Activated T-cell treated with anti-CD3 and anti-CD28 coated beads, Interleukin-2, amount 50 U/mL, for 72 hours (primary cell): Measurements from ENCODE around the gene CIB2. TPM values are rescaled to one million over a fixed set of nuclear protein-coding genes. Genes with fewer than 3 reads are reported as not detected.
A peak's percentile ranks its signal among the peaks of the same experiment; 100 is the strongest.

ENCODE experiments used
- ATAC-seq, 2 donors: fragments of 150-1000 bp; cut with Tn5 transposase; replicated peaks in 1 of 2; 2 replicates each; pipeline ENCODE4 v1.10.0; 2021; ENCODE audit warnings: moderate library complexity in 2 of 2, mild to moderate bottlenecking in 1 of 2
- DNase-seq, 2 donors: peaks; one replicate each; pipeline ENCODE4 v3.0.0; 2021 to 2022; ENCODE audit warnings: mixed read lengths in 1 of 2
- H3K27ac Mint-ChIP-seq: one replicate; pipeline ENCODE4 v1.8.0; 2022; ENCODE audit warnings: mild to moderate bottlenecking, moderate library complexity, mixed read lengths
- H3K27me3 Mint-ChIP-seq: one replicate; pipeline ENCODE4 v1.8.0; 2022; ENCODE audit warnings: low read depth, mixed read lengths
- H3K36me3 Mint-ChIP-seq, 2 donors: one replicate each; pipeline ENCODE4 v1.8.0; 2022; ENCODE audit warnings: mixed read lengths in 2 of 2, mild to moderate bottlenecking in 1 of 2; ENCODE audit not compliant: insufficient read depth in 2 of 2
- H3K4me1 Mint-ChIP-seq: one replicate; pipeline ENCODE4 v1.8.0; 2022; ENCODE audit warnings: low read depth, mixed read lengths
- H3K4me3 Mint-ChIP-seq, 2 donors: one replicate each; pipeline ENCODE4 v1.8.0; 2022; ENCODE audit warnings: mild to moderate bottlenecking in 2 of 2, mixed read lengths in 2 of 2, moderate library complexity in 2 of 2
- H3K9me3 Mint-ChIP-seq, 2 donors: one replicate each; pipeline ENCODE4 v1.8.0; 2022; ENCODE audit warnings: mixed read lengths in 2 of 2
- total RNA-seq, 2 donors: library from RNA; stranded (reverse); gene quantifications; one replicate each; pipeline ENCODE4 v1.2.3, GENCODE V29; 2022

Gene CIB2
- 1 to 10 TPM; 3.2 to 3.8 TPM for total RNA-seq

DNA sequence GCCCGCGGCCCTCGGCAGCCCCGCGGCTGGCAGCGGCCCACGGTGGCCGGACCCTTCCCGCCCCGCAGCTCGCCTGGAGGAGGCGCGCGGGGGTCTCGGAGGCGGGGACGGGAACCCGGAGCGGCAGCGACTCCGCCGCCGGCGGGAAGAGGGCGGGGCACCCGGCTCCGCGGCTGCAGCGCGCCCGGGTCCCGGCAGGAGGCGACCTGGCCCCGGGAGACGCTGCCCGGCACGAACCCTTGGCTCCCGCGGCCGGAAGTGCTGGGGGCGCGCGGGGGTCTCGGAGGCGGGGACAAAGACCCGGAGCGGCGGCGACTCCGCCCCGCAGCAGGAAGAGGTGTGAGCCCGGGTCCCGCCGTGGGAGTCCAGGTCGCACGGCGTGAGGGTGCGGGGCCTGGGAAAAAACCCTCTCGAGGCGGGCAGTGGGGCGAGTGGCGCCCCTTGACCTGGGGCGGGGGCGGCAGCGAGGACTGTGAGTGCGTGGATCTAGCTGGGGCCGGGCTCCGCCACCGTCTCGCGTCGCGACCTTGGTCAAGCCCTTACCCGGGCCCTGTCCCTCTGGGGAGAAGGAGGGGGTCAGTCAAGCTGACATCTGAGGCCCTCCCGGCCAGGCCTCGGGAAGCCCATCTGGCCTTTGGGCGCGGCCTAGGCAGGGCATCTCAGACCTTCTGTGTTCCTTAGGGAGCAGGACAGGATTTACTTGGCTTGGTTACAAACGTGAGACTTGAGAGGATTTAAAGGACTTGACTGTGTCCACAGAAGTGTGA, at the start of gene CIB2:
TSS of gene CIB2 (minus strand) at position 151 of the 767 bp plus-strand sequence. CDS start 230 bp downstream, outside the sequence.
- peak within 1 kb of the TSS; percentile 89 for H3K27ac Mint-ChIP-seq
- H3K4me1 Mint-ChIP-seq, result peaks cover 24% of the 10 kb centered on the region
- H3K4me3 Mint-ChIP-seq, result peak within 1 kb of the TSS; percentile 86 to 92
- peaks cover 10% of the 10 kb centered on the region for H3K27me3 Mint-ChIP-seq
- DNase-seq (peak; percentile 87 to 89), ATAC-seq (peak; percentile 90 to 91)
- no peaks in the 10 kb centered on the region for H3K36me3 Mint-ChIP-seq
- H3K9me3 Mint-ChIP-seq, result no peaks in the 10 kb centered on the region

GRCh38 chr15:78179906-78180305, 48.7 kb upstream of the CIB2 start:
- DNase-seq (no peak), ATAC-seq (no peak)
- no peaks in the 10 kb centered on the region for H3K9me3 Mint-ChIP-seq
- peaks cover under 1% of the 10 kb centered on the region for H3K4me1 Mint-ChIP-seq
- H3K36me3 Mint-ChIP-seq, result no peaks in the 10 kb centered on the region
- H3K4me3 Mint-ChIP-seq, result no peak overlapping the region
- H3K27ac Mint-ChIP-seq, result no peak overlapping the region
- no peaks in the 10 kb centered on the region for H3K27me3 Mint-ChIP-seq

DNA sequence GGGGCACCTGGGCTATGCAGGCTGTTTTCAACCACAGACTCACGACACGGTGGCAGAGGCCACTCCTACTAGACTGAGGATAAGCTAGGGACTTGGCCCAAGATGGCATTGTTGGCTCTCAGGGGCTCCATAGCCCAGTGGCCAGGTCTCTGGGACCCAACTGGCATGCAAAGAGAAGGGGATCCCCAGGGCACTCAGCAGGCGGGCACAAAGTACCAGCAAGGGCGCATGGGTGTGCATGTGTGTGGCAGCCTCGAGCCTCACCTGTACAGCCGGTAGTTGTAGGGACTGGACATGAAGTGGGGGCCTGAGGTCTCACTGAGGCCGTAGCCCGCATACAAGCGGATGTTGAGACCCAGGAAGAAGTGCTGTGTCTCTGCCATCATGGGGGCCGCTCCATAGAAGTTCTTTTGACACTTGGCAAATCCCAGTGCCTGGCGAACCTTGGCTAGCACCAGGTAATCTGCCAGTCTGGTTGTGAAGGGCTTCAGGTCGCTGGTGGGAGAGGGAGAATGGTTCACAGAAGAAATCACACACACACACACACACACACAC, 48.1 kb upstream of the CIB2 start:
- no peaks in the 10 kb centered on the region for H3K9me3 Mint-ChIP-seq
- ATAC-seq (no peak), DNase-seq (no peak)
- no peak overlapping the region for H3K27ac Mint-ChIP-seq
- peaks cover 0 to 2% of the 10 kb centered on the region in 2 donors for H3K36me3 Mint-ChIP-seq
- no peaks in the 10 kb centered on the region for H3K27me3 Mint-ChIP-seq
- peaks cover 6% of the 10 kb centered on the region for H3K4me1 Mint-ChIP-seq
- H3K4me3 Mint-ChIP-seq, result no peak overlapping the region

- Mint-ChIP-seq H3K27me3 (no peaks in the 10 kb centered on the region), H3K27ac (no peak overlapping the region), H3K9me3 (no peaks in the 10 kb centered on the region), H3K36me3 (peaks cover 0 to 4% of the 10 kb centered on the region in 2 donors), H3K4me1 (peaks cover 17% of the 10 kb centered on the region), H3K4me3 (no peak overlapping the region)
- ATAC-seq, result no peak
- DNase-seq, result no peak
Observed at GRCh38 chr15:78178064-78178463, 46.8 kb upstream of the CIB2 start.

DNA sequence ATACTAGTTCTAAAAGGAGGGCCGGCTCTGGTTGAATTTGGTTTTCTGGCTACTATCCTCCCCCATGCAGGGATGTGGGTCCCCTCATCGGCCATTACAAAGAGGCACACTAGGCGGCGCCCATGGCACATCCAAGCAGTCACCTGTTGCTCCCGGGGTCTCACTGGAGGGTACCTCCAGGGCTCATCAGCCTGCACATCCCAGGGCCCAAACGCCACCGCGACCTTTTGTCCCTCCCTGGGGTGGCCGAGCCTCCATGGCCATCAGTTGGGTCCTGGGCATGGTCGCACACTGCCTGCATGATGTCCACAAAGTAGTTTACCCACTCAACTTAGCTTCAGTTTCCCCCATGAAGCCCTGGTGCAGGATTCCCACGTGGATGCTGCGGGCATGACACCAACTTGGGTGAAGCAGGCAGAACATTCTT, 46.2 kb upstream of the CIB2 start:
- Mint-ChIP-seq H3K9me3 (no peaks in the 10 kb centered on the region), H3K4me3 (no peak overlapping the region), H3K36me3 (peaks cover 0 to 4% of the 10 kb centered on the region in 2 donors), H3K27ac (no peak overlapping the region), H3K27me3 (no peaks in the 10 kb centered on the region), H3K4me1 (peaks cover 17% of the 10 kb centered on the region)
- peak; percentile 49 to 57 for DNase-seq
- ATAC-seq, result peak in 1 of 2 donors; percentile 41

- H3K4me3 Mint-ChIP-seq, result no peak overlapping the region
- ATAC-seq (no peak), DNase-seq (no peak)
- H3K27me3 Mint-ChIP-seq, result no peaks in the 10 kb centered on the region
- no peak overlapping the region for H3K27ac Mint-ChIP-seq
- peaks cover 22% of the 10 kb centered on the region for H3K4me1 Mint-ChIP-seq
- no peaks in the 10 kb centered on the region for H3K9me3 Mint-ChIP-seq
- H3K36me3 Mint-ChIP-seq, result peaks cover 0 to 13% of the 10 kb centered on the region in 2 donors
Observed at GRCh38 chr15:78175330-78175729, 44.1 kb upstream of the CIB2 start.

DNA sequence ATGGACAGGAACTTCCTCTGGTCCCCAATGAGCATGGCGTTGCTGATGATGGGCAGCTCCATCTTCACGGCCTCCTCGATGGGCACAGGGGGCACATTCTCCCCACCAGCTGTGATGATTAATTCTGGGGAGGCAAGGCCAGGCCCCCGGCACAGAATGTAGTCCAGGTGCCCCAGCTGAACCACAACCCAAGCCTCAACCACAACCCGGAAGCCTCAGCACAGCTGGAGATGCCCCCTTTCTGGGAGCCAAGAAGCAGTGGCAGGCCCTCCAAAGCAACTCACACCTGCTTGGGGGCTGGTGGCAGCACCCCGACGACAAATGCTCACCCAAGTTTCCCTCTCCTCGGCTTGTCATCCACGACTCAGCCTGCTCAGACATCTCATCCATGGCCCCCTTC, 43.2 kb upstream of the CIB2 start:
- DNase-seq (peak; percentile 29 to 39), ATAC-seq (peak; percentile 50 to 60)
- Mint-ChIP-seq H3K36me3 (peaks cover 2 to 20% of the 10 kb centered on the region in 2 donors), H3K4me3 (peak overlapping the region; percentile 17 to 31), H3K27ac (peak overlapping the region; percentile 6), H3K4me1 (peaks cover 22% of the 10 kb centered on the region), H3K27me3 (no peaks in the 10 kb centered on the region), H3K9me3 (no peaks in the 10 kb centered on the region)

DNA sequence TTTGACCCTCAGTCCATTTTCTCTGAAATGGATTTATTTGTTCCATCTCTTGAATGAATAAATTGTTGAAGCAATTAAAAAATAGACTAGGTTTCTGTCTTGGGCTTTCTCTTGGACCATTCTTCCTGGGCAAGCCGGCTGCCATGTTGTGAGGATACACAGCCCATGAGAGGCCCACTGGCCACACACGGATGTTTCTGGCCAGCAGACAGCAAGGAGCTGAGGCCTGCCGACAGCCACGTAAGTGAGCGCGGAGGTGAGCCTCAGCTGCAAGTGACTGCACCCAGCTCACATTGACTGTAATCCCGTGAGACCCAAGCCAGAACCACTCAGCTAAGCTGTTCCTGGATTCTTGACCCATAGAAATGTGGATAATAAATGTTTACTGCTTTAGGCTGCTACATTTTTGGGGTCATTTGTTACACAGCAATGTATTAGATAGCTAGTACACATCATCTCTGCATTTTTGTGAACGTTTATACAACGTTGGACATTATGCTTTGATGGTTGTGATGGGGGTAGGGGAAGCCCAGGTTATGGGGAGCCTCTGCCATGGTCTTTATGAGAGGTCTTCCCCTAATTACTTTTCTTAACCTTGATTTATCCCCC, 40.7 kb upstream of the CIB2 start:
- no peak overlapping the region for H3K4me3 Mint-ChIP-seq
- peaks cover 32% of the 10 kb centered on the region for H3K4me1 Mint-ChIP-seq
- no peaks in the 10 kb centered on the region for H3K27me3 Mint-ChIP-seq

GRCh38 chr15:78170848-78171773, 39.9 kb upstream of the CIB2 start:
- Mint-ChIP-seq H3K27me3 (no peaks in the 10 kb centered on the region), H3K36me3 (peaks cover 5 to 36% of the 10 kb centered on the region in 2 donors), H3K4me3 (no peak overlapping the region), H3K9me3 (no peaks in the 10 kb centered on the region), H3K27ac (no peak overlapping the region), H3K4me1 (peaks cover 32% of the 10 kb centered on the region)
- no peak for ATAC-seq
- no peak for DNase-seq

More for the DNA sequence above, 40.7 kb upstream of the CIB2 start:
- ATAC-seq (no peak), DNase-seq (no peak)
- Mint-ChIP-seq H3K9me3 (no peaks in the 10 kb centered on the region), H3K36me3 (peaks cover 2 to 33% of the 10 kb centered on the region in 2 donors), H3K27ac (no peak overlapping the region)

DNA sequence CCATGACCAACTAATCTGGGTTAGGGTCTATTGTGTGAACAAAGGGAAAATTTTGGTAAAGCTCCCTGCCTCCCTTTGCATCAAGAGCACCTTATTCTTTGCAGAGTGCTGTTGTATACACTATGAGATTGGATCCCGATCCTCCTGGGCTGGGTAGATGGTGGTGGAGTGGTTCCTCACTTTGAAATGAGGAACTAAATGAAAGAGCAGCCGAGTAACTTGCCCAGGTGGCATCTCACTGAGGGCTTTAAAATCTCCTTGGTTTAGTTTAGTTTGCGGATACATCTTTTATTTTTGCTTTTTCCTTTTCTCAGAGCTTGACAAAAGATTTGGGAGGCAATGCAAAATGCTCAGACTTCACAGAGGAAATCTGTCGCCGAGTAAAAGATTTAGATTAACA, 37.4 kb upstream of the CIB2 start:
- ATAC-seq (no peak), DNase-seq (no peak)
- Mint-ChIP-seq H3K27ac (peak overlapping the region; percentile 46), H3K9me3 (no peaks in the 10 kb centered on the region), H3K36me3 (peaks cover 6 to 45% of the 10 kb centered on the region in 2 donors), H3K4me1 (peaks cover 19% of the 10 kb centered on the region), H3K27me3 (no peaks in the 10 kb centered on the region), H3K4me3 (no peak overlapping the region)

GRCh38 chr15:78167227-78167888, 36.1 kb upstream of the CIB2 start:
- Mint-ChIP-seq H3K36me3 (peaks cover 6 to 45% of the 10 kb centered on the region in 2 donors), H3K27me3 (no peaks in the 10 kb centered on the region), H3K4me3 (peak overlapping the region; percentile 63 to 64), H3K9me3 (no peaks in the 10 kb centered on the region), H3K27ac (peak overlapping the region; percentile 96), H3K4me1 (peaks cover 16% of the 10 kb centered on the region)
- peak; percentile 44 to 62 for DNase-seq
- peak; percentile 100 for ATAC-seq

- Mint-ChIP-seq H3K27ac (no peak overlapping the region), H3K36me3 (peaks cover 9 to 27% of the 10 kb centered on the region in 2 donors)
Observed at GRCh38 chr15:78164010-78164409, 32.8 kb upstream of the CIB2 start.

More at GRCh38 chr15:78164010-78164409, 32.8 kb upstream of the CIB2 start:
- Mint-ChIP-seq H3K4me1 (peaks cover 11% of the 10 kb centered on the region), H3K27me3 (no peaks in the 10 kb centered on the region), H3K4me3 (no peak overlapping the region), H3K9me3 (no peaks in the 10 kb centered on the region)
- DNase-seq (no peak), ATAC-seq (no peak)
